ENCODE data around the gene CD93.

CD93 gene

GRCh38 chr20:23059846-23060245 lies 26.3 kb downstream of the CD93 start:
- no peak for DNase-seq

GRCh38 chr20:23059001-23059400 lies 27.1 kb downstream of the CD93 start:
- DNase-seq: no peak

- no peak for DNase-seq
Observed at GRCh38 chr20:23058240-23058639, 27.9 kb downstream of the CD93 start.

- no peak for DNase-seq
Observed at GRCh38 chr20:23052904-23053303, 33.2 kb downstream of the CD93 start.

- peak; percentile 53 for DNase-seq
Observed at GRCh38 chr20:23050847-23051627, 35.1 kb downstream of the CD93 start.

- peak; percentile 10 for DNase-seq
Observed at GRCh38 chr20:23050076-23050838, 35.9 kb downstream of the CD93 start.

GRCh38 chr20:23049201-23050075 lies 36.7 kb downstream of the CD93 start, which contains the start of gene THBD:
THBD (minus strand) TSS chr20:23049672; CDS start chr20:23049504, 168 bp downstream.
- DNase-seq: peak; percentile 13

GRCh38 chr20:23048283-23049200 lies 37.6 kb downstream of the CD93 start:
- peak; percentile 55 for DNase-seq

- DNase-seq: no peak
Observed at GRCh38 chr20:23047738-23048214, 38.3 kb downstream of the CD93 start.

- no peak for DNase-seq
Observed at GRCh38 chr20:23047001-23047737, 39.0 kb downstream of the CD93 start.

- no peak for DNase-seq
Observed at GRCh38 chr20:23046431-23046830, 39.7 kb downstream of the CD93 start.

- no peak for DNase-seq
Observed at GRCh38 chr20:23043376-23043775, 42.7 kb downstream of the CD93 start.

GRCh38 chr20:23042270-23042669 lies 43.9 kb downstream of the CD93 start:
- DNase-seq: no peak

GRCh38 chr20:23039885-23040508 lies 46.1 kb downstream of the CD93 start:
- DNase-seq: no peak

- DNase-seq: no peak
Observed at GRCh38 chr20:23039136-23039875, 46.8 kb downstream of the CD93 start.

- no peak for DNase-seq
Observed at GRCh38 chr20:23037017-23037481, 49.1 kb downstream of the CD93 start.

- DNase-seq: no peak
Observed at GRCh38 chr20:23036371-23036770, 49.8 kb downstream of the CD93 start.

- no peak for DNase-seq
Observed at GRCh38 chr20:23035731-23036130, 50.4 kb downstream of the CD93 start.
